ES-I3 (cell line): ENCODE data around the gene SF3B1.
"Not testable (repeated sequence)": the region's sequence is repeated elsewhere in the genome, so short reads cannot be mapped to it uniquely, and the experiment has no call there.

ENCODE experiments used
- H3K36me3 ChIP-seq: 2 replicates; pipeline ENCODE4 v1.6.1; 2013; ENCODE audit warnings: mild to moderate bottlenecking, low read length, control low read depth, moderate library complexity; ENCODE audit not compliant: insufficient read depth
- H3K4me1 ChIP-seq: 2 replicates; pipeline ENCODE4 v1.6.1; 2013; ENCODE audit warnings: mild to moderate bottlenecking, control low read depth, low read length; ENCODE audit not compliant: insufficient read depth
- H3K9ac ChIP-seq: 2 replicates; pipeline ENCODE4 v1.6.1; 2013; ENCODE audit warnings: low read depth, mild to moderate bottlenecking, low read length, moderate library complexity
- H3K9me3 ChIP-seq: 2 replicates; pipeline ENCODE4 v1.6.1; 2013; ENCODE audit warnings: mild to moderate bottlenecking, low read length, moderate library complexity; ENCODE audit not compliant: control insufficient read depth, insufficient read depth

SF3B1 gene

DNA sequence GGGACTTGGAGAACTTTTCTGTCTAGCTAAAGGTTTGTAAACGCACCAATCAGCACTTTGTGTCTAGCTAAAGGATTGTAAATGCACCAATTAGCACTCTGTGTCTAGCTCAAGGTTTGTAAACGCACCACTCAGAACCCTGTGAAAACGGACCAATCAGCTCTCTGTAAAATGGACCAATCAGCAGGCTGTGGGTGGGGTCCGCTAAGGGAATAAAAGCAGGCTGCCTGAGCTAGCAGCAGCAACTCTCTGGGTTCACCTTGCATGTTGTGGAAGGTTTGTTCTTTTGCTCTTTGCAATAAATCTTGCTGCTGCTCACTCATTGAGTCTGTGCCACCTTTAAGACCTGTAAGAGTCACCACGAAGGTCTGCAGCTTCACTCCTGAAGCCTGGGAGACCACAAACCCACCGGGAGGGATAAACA, 16.1 kb upstream of the SF3B1 start:
- not testable (repeated sequence) for H3K9ac ChIP-seq

DNA sequence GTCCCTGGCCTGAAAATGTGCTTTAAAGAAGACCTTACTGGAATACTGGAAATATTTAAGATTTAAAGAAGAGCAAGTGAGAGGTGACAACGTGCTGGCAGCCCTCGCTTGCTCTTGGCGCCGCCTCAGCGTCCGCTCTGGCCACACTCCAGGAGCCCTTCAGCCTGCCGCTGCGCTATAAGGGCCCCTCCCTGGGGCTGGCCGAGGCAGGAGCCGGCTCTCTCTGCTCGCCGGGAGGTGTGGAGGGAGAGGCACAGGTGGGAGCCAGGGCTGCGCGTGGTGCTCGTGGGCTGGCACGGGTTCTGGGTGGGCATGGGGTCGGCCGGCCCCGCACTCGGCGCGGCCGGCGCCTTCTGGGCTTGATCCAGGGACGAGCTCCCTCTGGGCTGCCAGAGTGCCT, 15.6 kb upstream of the SF3B1 start:
- Histone ChIP-seq H3K9ac (no peak overlapping the region), H3K9me3 (no peaks in the 10 kb centered on the region), H3K36me3 (no peaks in the 10 kb centered on the region), H3K4me1 (peaks cover 4% of the 10 kb centered on the region; the same call in 1 of the 2 replicates)

More for the DNA sequence above, 16.1 kb upstream of the SF3B1 start:
- H3K4me1 ChIP-seq, H3K36me3 ChIP-seq, H3K9me3 ChIP-seq: not testable (repeated sequence)

DNA sequence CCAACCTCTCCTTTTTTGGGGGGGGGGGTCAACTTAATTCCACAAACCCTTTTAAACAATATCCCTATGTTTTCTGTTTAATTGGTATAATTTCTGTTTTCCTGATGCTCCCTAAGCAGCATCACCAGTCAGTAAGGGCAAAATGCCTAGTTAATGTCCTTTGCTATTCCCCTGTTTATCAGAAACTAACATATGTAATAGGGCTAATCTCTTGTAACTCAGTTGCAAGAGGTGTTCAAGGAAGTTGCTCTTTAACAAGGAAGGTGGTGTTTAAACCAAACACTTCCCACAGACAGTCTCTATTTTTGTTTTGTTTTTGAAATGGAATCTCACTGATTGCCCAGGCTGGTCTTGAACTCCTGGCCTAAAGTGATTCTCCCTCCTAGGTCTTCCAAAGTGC, 12.0 kb upstream of the SF3B1 start:
- H3K4me1 ChIP-seq, result no peaks in the 10 kb centered on the region
- no peak overlapping the region for H3K9ac ChIP-seq
- H3K9me3 ChIP-seq, result no peaks in the 10 kb centered on the region
- H3K36me3 ChIP-seq, result no peaks in the 10 kb centered on the region

DNA sequence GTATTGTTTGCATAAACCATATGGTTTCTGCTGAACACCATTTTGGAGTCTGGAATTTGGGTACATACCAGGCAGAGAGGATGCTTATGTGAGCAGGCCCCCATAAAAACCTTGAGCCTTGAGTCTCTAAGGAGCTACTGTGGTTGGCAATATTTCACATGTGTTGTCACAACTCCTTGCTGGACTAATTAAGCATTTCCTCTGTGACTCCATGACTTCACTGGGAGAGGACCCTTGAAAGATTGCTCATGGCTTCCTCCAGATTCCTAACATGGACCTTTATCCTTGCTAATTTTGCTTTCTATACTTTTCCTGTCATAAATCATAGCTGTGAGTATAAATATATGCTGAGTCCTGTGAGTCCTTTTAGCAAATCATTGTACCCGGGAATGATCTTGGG, 10.9 kb upstream of the SF3B1 start:
- Histone ChIP-seq H3K9ac (no peak overlapping the region), H3K4me1 (no peaks in the 10 kb centered on the region)

DNA sequence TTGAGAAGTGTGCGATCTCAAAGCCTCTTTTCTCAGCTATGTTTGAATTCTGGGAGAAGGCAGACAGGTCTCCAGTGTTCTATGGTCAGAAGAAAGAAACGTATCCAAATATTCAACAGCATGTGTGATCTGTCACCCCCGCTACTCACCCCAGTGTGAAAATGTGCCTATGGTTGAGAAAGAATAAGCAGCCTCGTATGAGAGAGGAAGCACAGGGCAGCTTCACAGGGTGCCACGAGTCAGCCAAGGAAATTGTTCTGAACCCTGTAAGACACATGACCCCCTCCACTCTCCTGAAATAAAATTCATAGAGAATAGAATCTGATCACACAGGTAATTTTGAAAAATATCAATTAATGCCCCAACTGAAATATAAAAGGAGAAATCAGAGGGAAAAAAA, 8.0 kb upstream of the SF3B1 start:
- no peaks in the 10 kb centered on the region for H3K36me3 ChIP-seq
- no peak overlapping the region for H3K9ac ChIP-seq

More for the DNA sequence above, 10.9 kb upstream of the SF3B1 start:
- no peaks in the 10 kb centered on the region for H3K9me3 ChIP-seq
- H3K36me3 ChIP-seq, result no peaks in the 10 kb centered on the region

DNA sequence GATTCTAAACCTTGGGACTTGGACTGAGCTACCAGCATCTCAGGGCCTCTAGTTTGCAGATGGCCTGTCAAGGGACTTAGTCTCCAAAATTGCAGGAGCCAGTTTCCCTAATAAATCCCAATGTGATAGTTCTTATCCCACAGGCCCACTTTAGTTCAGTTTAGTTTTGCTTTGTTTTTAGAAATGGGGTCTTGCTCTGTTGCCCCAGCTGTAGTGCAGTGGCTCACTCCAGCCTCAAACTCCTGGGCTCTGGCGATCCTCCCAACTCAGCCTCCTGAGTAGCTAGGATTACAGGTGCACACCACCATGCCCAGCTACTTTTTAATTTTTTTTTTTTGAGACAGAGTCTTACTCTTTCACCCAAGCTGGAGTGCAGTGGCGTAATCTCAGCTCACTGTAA, 2.6 kb upstream of the SF3B1 start:
- H3K36me3 ChIP-seq, result no peaks in the 10 kb centered on the region

More for the DNA sequence above, 8.0 kb upstream of the SF3B1 start:
- H3K9me3 ChIP-seq, result no peaks in the 10 kb centered on the region
- no peaks in the 10 kb centered on the region for H3K4me1 ChIP-seq

DNA sequence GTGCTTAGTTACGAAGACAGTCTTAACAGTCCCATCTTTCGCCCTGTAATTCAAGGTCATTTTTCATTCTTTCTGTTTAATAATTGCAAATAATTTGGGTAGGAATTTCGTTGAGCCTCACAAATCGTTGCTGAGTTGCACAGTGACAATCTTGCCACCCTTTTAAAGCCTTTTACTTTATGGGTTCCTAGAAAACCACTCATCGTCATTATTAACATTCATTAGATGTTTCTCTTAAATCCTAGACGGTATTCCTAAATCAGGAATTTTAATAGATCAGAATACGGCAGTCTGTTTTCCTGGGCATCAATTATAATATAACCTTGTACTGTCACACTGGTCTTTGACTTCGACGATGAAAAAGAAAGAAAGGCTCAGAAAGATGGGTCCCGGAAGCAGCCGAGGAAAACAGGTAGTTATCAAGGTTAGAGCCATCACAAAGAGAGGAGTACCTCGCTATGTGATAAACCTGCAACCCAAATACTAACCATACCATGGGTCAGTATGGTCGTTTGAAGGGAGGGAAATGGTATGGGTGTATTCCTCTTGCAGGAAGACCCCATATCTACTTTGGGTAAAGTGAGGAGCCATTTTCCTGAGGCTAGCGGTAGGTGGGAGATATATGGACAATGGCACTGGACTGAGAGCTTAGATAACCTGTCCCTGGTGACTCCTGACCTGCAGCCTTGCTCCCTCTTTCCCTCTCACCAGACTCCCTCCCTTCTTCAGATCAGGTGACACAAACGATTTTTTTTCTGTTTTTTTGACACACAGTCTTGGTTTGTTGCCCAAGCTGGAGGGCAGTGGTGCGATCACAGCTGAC, 981 bp upstream of the SF3B1 start:
- H3K4me1 ChIP-seq, result no peaks in the 10 kb centered on the region
- no peaks in the 10 kb centered on the region for H3K9me3 ChIP-seq
- no peaks in the 10 kb centered on the region for H3K36me3 ChIP-seq
- H3K9ac ChIP-seq, result peak overlapping the region; percentile 91

More for the DNA sequence above, 2.6 kb upstream of the SF3B1 start:
- H3K4me1 ChIP-seq, result no peaks in the 10 kb centered on the region
- no peaks in the 10 kb centered on the region for H3K9me3 ChIP-seq
- H3K9ac ChIP-seq, result no peak overlapping the region

DNA sequence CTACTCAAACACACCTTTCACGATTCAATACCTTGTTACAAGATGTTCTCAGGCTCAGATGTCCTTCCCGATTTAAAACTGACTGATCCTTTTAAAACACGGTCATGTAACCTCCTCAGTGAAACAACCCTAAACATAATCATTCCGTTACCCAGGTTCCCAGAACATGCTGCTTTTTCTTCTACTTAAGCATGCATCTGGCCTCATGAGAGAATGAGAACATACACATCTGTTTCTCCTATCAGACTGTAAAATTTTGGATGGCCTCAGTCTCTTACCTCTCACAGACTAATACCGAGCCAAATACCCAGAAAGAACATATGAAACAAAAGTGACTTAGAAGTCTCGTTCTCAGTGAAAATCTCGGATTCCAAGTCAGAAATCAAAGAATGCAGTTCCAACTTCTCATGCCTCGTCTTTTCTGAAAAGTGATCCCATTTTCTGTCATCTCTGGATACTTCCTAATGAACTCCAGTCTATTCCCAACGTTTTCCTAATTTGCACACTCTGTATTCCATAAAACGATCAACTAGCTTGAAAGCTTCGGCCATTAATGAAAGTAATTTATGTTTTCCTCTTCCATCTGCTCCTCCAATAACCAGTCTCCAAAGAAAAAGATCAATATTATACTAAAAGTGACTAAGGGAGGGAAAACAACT, 919 bp downstream of the SF3B1 start:
- Histone ChIP-seq H3K4me1 (no peaks in the 10 kb centered on the region), H3K9me3 (no peaks in the 10 kb centered on the region), H3K9ac (peak overlapping the region; percentile 95), H3K36me3 (no peaks in the 10 kb centered on the region)

DNA sequence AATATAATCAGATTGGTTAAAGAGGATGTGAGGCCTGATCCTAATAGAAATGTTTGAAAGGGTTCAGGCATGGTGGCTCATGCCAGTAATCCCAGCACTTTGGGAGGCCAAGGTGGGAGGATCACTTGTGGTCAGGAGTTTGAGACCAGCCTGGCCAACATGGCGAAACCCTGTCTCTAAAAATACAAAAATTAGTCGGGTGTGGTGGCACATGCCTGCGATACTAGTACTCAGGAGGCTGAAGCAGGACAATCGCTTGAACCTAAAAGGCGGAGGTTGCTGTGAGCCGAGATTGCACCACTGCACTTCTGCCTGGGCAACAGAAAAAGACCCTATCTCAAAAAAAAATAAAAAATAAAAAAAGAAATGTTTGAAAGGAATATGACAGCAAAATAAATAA, 2.3 kb downstream of the SF3B1 start:
- H3K4me1 ChIP-seq, H3K36me3 ChIP-seq, H3K9ac ChIP-seq, H3K9me3 ChIP-seq: not testable (repeated sequence)

DNA sequence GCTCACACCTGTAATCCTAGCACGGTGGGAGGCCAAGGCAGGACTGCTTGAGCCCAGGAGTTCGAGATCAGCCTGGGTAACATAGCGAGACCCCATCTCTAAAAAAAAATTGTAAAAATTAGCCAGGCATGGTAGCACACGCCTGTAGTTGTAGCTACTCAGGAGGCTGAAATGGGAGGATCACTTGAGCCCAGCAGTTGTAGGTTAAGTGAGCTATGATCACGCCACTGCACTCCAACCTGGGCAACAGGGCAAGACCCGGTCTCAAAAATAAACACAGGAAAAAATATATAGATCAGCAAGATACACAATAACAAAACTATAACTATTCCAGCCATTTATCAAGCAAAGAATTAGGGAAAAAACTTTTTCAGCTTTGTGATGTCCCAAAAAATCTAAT, 3.0 kb downstream of the SF3B1 start:
- Histone ChIP-seq H3K9me3 (no peaks in the 10 kb centered on the region), H3K9ac (no peak overlapping the region; the same call in 1 of the 2 replicates), H3K36me3 (no peaks in the 10 kb centered on the region), H3K4me1 (no peaks in the 10 kb centered on the region)

DNA sequence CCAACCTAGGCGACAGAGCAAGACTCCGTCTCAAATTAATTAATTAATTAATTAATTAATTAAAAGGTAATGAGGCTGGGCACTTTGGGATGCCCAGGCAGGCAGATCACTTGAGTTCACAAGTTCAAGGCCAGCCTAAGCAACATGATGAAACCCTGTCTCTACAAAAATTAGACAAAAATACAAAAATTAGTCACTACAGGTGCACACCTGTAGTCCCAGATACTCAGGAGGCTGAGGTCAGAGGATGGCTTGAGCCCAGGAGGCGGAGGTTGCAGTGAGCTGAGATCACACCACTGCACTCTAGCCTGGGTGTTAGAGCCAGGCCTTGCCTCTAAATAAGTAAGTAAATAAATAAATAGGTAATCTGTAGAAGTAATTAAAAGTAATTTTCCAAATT, 6.8 kb downstream of the SF3B1 start:
- Histone ChIP-seq H3K9ac (no peak overlapping the region), H3K9me3 (no peaks in the 10 kb centered on the region), H3K36me3 (peaks cover 5% of the 10 kb centered on the region), H3K4me1 (no peaks in the 10 kb centered on the region)

DNA sequence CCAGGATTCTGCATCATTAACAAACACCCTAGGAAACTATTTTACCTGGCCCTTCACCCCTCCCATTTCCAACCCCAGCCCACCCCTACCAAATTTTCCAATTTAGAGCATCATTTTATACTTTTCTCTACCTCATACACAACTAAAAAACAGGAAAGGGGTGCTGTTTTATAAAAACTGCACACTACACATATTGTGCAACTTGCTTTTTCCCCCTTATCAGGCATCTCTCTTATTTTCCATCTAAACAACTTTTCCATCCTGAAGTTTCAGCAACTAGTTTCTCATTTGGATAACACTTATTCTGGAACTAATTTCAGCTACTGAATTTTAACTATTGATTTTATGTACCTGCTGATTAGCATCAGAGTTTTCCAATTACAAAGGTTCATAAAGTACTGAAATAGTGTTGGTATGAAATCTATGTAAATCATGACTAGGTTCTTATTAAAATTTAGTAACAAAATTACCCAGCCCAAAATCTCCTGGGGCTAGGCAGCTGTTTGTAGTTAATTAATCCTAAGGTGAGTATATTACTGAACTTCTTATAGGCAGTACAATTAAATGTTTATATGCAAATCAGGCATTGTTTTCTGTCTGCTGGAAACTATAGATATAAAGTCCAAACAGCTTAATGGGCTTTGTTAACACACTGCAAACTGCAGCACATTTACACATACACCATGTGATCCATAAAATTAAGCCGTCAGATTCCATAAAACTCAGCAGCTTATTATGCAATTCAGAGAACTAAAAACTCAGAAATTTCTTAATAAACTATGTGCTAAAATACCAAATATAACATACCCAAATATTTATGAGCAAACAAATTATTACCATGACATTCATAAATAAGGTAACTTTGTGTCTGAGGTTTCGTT, 7.9 kb downstream of the SF3B1 start:
- H3K9me3 ChIP-seq, result no peaks in the 10 kb centered on the region
- no peaks in the 10 kb centered on the region for H3K4me1 ChIP-seq
- H3K9ac ChIP-seq, result no peak overlapping the region
- peaks cover 14% of the 10 kb centered on the region for H3K36me3 ChIP-seq

DNA sequence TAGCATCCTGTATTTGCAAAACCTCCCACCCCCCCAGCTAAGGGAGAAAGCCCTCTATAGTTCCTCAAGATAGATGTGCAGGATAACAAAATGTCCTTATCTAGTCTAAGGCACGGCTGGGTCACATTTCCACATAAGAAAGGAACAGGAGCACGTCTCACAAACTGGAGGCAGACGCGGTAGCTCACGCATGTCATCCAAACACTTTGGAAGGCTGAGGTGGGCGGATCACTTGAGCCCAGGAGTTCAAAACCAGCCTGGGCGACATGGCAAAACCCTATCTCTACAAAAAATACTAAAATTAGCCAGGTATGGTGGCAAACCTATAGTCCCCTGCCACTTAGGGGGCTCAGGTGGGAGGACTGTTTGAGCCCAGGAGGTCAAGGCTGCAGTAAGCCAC, 9.3 kb downstream of the SF3B1 start:
- Histone ChIP-seq H3K9me3 (no peaks in the 10 kb centered on the region), H3K9ac (no peak overlapping the region), H3K4me1 (no peaks in the 10 kb centered on the region), H3K36me3 (peaks cover 20% of the 10 kb centered on the region)

DNA sequence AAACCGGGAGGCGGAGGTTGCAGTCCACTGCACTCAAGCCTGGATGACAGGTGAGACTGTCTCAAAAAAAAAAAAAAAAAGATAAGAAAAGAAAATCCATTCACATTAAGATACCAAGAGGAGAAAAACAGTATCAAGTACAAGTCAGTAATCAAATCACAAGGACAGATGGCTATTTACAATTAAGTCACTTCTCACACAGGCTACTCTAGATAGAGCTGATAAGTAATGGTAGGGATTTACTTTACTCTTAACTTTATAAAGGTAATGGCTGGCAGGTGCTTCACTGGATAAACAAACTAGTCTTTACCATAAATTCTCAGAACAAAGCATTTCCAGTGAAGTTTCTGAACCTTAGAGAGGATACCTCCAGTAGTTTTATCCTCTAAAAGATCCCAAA, 11.5 kb downstream of the SF3B1 start:
- Histone ChIP-seq H3K9me3 (no peaks in the 10 kb centered on the region), H3K9ac (no peak overlapping the region), H3K4me1 (no peaks in the 10 kb centered on the region), H3K36me3 (peaks cover 30% of the 10 kb centered on the region)
